ENCODE measurements around the gene MEX3A. TPM values are rescaled to one million over a fixed set of nuclear protein-coding genes. Genes with fewer than 3 reads are reported as not detected.

The MEX3A gene
- total RNA-seq, 1 donor from 2014 or later: 37.6 TPM

DNA sequence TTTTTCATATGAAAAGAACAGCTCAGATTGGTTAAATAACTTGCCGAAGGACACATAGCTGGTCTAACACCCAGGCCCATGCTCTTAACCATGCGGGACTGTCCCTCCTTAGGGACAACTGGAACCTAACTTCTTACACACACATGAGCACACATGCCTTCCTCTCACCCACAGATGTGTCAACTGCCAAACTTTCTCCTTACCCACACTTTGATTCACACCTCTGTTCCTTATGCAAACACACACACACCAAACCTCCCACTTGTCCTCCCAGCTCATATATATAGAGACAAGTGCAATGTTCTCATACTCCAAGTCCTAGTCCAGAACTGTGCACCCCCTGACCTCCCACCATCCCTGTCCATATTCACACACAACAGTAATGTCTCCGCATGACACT, 17.1 kb downstream of the MEX3A start:
- Mint-ChIP-seq H3K27ac (ENCODE audit: unreplicated experiment) (no peak overlapping the region), H3K36me3 (ENCODE audit: low read depth, unreplicated experiment) (no peaks in the 10 kb centered on the region), H3K4me1 (ENCODE audit: low read depth, unreplicated experiment) (peaks cover 16% of the 10 kb centered on the region), H3K9me3 (ENCODE audit: unreplicated experiment) (peaks cover 2% of the 10 kb centered on the region), H3K27me3 (ENCODE audit: low read depth, unreplicated experiment) (peaks cover 2% of the 10 kb centered on the region), H3K4me3 (ENCODE audit: unreplicated experiment) (no peak overlapping the region)
- no peaks in the 10 kb centered on the region for H3K79me2 ChIP-seq (ENCODE audit: insufficient read depth, low read length)
- H3K9ac ChIP-seq (ENCODE audit: low read length): no peak overlapping the region
- H3K4me2 ChIP-seq (ENCODE audit: low read length): no peak overlapping the region
- peaks cover 2% of the 10 kb centered on the region for H3K4me1 ChIP-seq (ENCODE audit: insufficient read depth, low read length)
- H4K20me1 ChIP-seq (ENCODE audit: insufficient read depth, low read length): peaks cover 5% of the 10 kb centered on the region
- H3K36me3 ChIP-seq (ENCODE audit: insufficient read depth, low read length): no peaks in the 10 kb centered on the region
- DNase-seq (ENCODE audit: low read depth): no peak
- no peak overlapping the region for H3K4me3 ChIP-seq (ENCODE audit: insufficient read depth, low read depth, low read length)
- TF ChIP-seq EZH2 (IDR thresholded peaks at IDR 0.05; ENCODE audit: insufficient read depth, low read length) (no peak), CTCF (IDR thresholded peaks at IDR 0.05; ENCODE audit: insufficient read depth, low read depth, low read length) (no peak)
- FAIRE-seq: no peak
- no peak overlapping the region for H3K27ac ChIP-seq (ENCODE audit: low read depth, low read length)
- H3K9me3 ChIP-seq (ENCODE audit: insufficient read depth, low read depth, low read length): no peaks in the 10 kb centered on the region
- no peak overlapping the region for H2AFZ ChIP-seq (ENCODE audit: low read depth, low read length)
- H3K27me3 ChIP-seq (ENCODE audit: insufficient read depth, low read length): no peaks in the 10 kb centered on the region

GRCh38 chr1:156064615-156065014, 17.6 kb downstream of the MEX3A start:
- Histone ChIP-seq H3K9me3 (ENCODE audit: insufficient read depth, low read depth, low read length) (no peaks in the 10 kb centered on the region), H3K27me3 (ENCODE audit: insufficient read depth, low read length) (no peaks in the 10 kb centered on the region), H3K79me2 (ENCODE audit: insufficient read depth, low read length) (no peaks in the 10 kb centered on the region), H4K20me1 (ENCODE audit: insufficient read depth, low read length) (no peaks in the 10 kb centered on the region), H3K4me1 (ENCODE audit: insufficient read depth, low read length) (peaks cover 2% of the 10 kb centered on the region), H3K9ac (ENCODE audit: low read length) (no peak overlapping the region), H3K27ac (ENCODE audit: low read depth, low read length) (no peak overlapping the region), H3K36me3 (ENCODE audit: insufficient read depth, low read length) (no peaks in the 10 kb centered on the region), H3K4me3 (ENCODE audit: insufficient read depth, low read depth, low read length) (no peak overlapping the region), H3K4me2 (ENCODE audit: low read length) (no peak overlapping the region), H2AFZ (ENCODE audit: low read depth, low read length) (no peak overlapping the region)
- Mint-ChIP-seq H3K36me3 (ENCODE audit: low read depth, unreplicated experiment) (no peaks in the 10 kb centered on the region), H3K4me3 (ENCODE audit: unreplicated experiment) (no peak overlapping the region), H3K9me3 (ENCODE audit: unreplicated experiment) (peaks cover 2% of the 10 kb centered on the region), H3K4me1 (ENCODE audit: low read depth, unreplicated experiment) (peaks cover 12% of the 10 kb centered on the region), H3K27ac (ENCODE audit: unreplicated experiment) (no peak overlapping the region), H3K27me3 (ENCODE audit: low read depth, unreplicated experiment) (peaks cover 2% of the 10 kb centered on the region)
- DNase-seq (ENCODE audit: low read depth) (no peak), FAIRE-seq (no peak)
- TF ChIP-seq EZH2 (IDR thresholded peaks at IDR 0.05; ENCODE audit: insufficient read depth, low read length) (no peak), CTCF (IDR thresholded peaks at IDR 0.05; ENCODE audit: insufficient read depth, low read depth, low read length) (no peak)

DNA sequence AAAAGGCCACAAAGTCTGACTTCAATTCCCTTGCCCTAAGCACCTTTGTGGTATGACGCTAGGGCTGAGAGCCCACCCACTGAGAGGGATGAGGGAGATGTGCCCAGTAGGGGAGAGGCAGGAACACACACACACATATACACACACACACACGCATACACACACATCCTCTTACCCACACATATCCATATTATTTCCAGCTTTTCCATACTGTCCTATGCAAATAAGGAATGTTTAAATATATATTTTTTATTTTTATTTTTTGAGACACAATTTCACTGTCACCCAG, 18.3 kb downstream of the MEX3A start:
- Histone ChIP-seq H2AFZ (ENCODE audit: low read depth, low read length) (no peak overlapping the region), H3K4me3 (ENCODE audit: insufficient read depth, low read depth, low read length) (no peak overlapping the region), H3K27ac (ENCODE audit: low read depth, low read length) (no peak overlapping the region), H3K9me3 (ENCODE audit: insufficient read depth, low read depth, low read length) (no peaks in the 10 kb centered on the region), H4K20me1 (ENCODE audit: insufficient read depth, low read length) (no peaks in the 10 kb centered on the region), H3K9ac (ENCODE audit: low read length) (no peak overlapping the region), H3K27me3 (ENCODE audit: insufficient read depth, low read length) (no peaks in the 10 kb centered on the region), H3K4me2 (ENCODE audit: low read length) (no peak overlapping the region), H3K36me3 (ENCODE audit: insufficient read depth, low read length) (no peaks in the 10 kb centered on the region), H3K4me1 (ENCODE audit: insufficient read depth, low read length) (peaks cover 2% of the 10 kb centered on the region), H3K79me2 (ENCODE audit: insufficient read depth, low read length) (no peaks in the 10 kb centered on the region)
- DNase-seq (ENCODE audit: low read depth): no peak
- Mint-ChIP-seq H3K36me3 (ENCODE audit: low read depth, unreplicated experiment) (peaks cover under 1% of the 10 kb centered on the region), H3K4me1 (ENCODE audit: low read depth, unreplicated experiment) (peaks cover 12% of the 10 kb centered on the region), H3K27me3 (ENCODE audit: low read depth, unreplicated experiment) (peaks cover 2% of the 10 kb centered on the region), H3K27ac (ENCODE audit: unreplicated experiment) (no peak overlapping the region), H3K4me3 (ENCODE audit: unreplicated experiment) (no peak overlapping the region), H3K9me3 (ENCODE audit: unreplicated experiment) (peaks cover 2% of the 10 kb centered on the region)
- TF ChIP-seq CTCF (IDR thresholded peaks at IDR 0.05; ENCODE audit: insufficient read depth, low read depth, low read length): no peak
- no peak for TF ChIP-seq EZH2 (IDR thresholded peaks at IDR 0.05; ENCODE audit: insufficient read depth, low read length)
- FAIRE-seq: no peak

All from astrocyte (in vitro differentiated cells and primary cell).